ENCODE measurements around the gene CRCP. TPM values are rescaled to one million over a fixed set of nuclear protein-coding genes. Genes with fewer than 3 reads are reported as not detected.
"Not testable (repeated sequence)": the region's sequence is repeated elsewhere in the genome, so short reads cannot be mapped to it uniquely, and the experiment has no call there.

The CRCP gene
- polyA plus RNA-seq, 10 donors, result 17.5 to 25.1 (median 21.9) TPM

DNA sequence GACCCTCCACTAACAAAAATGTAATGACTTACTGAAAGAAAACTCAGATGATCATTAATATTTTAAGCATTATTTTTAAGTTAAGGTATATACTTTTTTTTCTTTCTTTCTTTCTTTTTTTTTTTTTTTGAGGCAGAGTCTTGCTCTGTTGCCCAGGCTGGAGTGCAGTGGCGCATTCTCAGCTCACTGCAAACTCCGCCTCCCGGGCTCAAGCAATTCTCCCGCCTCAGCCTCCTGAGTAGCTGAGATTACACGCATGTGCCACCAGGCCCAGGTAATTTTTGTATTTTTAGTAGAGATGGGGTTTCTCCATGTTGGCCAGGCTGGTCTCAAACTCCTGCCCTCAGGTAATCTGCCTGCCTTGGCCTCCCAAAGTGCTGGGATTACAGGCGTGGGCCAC is 12.5 kb upstream of the CRCP start:
- DNase-seq, result not testable (repeated sequence)

DNA sequence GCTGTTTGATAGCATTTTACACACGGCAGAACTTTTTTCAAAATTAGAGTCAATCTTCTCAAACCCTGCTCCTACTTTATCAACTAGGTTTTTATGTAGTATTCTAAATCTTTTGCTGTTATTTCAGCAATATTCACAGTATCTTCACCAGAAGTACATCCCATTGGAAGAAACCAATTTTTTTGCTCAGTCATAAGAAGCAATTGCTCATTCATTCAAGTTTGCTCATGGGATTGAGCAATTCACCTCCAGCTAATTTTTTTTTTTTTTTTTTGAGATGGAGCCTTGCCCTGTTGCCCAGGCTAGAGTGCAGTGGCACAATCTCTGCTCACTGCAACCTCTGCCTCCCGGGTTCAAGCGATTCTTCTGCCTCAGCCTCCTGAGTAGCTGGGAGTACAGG is 10.7 kb upstream of the CRCP start:
- not testable (repeated sequence) for DNase-seq

DNA sequence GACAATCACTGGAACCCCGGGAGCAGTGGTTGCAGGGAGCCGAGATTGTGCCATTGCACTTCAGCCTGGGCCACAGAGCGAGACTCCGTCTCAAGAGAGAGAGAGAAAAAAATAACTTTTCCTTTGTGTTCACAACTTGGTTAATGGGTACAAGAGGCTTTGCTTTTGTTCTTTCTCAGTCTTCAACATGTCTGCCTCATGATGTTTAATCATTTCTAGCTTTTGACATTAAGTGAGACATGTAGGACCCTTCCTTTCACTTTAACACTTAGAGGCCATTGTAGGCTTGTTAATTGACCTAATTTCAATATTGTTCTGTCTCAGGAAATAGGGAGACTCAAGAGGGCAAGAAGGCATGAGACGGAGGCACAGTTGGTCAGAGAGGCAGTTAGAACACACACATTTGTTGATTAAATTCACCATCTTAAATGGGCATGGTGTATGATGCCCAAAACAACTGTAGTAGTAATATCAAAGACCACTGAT is 9.3 kb upstream of the CRCP start:
- DNase-seq, result no peak

DNA sequence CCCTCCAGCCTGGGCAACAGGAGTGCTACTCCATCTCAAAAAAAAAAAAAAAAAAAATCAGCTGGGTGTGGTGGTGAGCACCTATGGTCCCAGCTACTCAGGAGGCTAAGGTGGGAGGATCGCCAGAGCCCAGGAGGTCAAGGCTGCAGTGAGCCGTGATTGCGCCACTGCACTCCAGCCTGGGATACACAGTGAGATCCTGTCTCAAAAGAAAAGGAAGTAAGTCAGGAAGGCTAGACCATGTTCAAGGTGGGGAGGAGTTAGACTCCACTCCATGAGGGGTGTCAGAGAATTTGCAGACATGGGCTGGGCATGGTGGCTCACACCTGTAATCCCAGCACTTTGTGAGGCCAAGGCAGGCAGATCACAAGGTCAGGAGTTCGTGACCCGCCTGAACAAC is 6.2 kb upstream of the CRCP start:
- DNase-seq, result not testable (repeated sequence)

DNA sequence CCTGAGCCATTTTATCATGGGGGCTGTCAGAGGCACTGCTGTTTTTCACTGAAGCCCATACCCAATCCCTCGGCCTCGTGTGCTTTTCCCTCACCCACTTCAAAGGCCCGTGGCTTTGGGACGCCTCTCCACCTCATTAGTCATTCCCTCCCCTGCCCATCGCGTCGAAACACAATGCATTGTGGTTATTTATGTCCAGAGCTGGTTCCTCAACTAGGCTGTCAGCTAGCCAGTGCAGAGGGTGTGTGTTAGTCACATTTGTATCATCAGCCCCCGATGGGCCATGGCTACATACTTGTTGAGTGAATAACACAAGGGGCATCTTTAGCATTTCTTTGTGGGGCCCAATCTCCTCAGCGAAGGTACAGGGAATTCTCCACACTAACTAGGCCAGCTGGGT is 3.8 kb upstream of the CRCP start:
- DNase-seq, result peak in 1 of 3 donors; percentile 88

DNA sequence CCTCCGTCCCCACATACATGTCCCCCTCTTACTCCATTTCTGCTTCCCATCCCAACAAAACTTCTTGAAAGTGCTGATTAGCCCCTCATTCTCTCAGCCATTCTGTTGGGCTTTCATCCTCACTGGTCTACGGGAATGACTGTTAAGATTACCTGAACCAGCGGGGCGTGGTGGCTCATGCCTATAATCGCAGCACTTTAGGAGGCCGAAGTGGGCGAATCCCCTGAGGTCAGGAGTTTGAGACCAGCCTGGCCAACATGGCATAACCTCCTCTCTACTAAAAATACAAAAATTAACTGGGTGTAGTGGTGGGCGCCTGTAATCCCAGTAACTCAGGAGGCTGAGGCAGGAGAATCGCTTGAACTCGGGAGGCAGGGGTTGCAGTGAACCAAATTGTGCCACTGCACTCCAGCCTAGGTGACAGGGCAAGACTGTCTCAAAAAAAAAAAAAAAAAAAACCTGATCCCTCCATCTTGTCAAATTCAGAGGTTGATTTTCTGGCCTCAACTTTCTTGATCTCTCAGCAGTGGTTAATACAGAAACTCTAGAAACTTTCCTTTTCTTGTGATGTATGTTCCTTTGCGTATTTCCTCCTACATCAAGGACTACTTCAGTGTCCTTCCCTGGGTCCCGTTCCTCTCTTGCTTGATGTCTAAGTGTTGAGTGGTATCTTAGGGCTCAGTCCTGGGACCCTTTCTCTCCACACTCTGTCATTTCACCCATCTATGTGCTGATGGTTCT is 2.2 kb downstream of the CRCP start:
- DNase-seq, result not testable (repeated sequence)

DNA sequence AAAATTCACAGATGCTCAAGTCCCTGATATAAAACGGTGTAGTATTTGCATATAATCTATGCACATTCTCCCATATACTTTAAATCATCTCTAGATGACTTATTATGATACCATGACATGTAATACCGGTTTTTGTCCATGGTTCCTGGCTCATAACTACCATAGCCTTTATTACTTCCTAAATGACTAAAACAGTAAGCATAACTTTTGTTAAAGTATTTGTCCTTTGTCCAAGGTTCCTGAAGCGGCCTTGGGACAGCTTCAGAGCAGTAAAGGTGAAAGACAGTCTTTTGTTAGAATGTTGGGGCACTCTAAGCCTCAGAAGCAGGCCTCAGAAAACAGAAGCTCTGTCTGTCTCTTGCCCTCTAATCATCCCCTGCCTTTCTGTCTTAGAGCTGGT is 4.0 kb downstream of the CRCP start:
- no peak for DNase-seq

DNA sequence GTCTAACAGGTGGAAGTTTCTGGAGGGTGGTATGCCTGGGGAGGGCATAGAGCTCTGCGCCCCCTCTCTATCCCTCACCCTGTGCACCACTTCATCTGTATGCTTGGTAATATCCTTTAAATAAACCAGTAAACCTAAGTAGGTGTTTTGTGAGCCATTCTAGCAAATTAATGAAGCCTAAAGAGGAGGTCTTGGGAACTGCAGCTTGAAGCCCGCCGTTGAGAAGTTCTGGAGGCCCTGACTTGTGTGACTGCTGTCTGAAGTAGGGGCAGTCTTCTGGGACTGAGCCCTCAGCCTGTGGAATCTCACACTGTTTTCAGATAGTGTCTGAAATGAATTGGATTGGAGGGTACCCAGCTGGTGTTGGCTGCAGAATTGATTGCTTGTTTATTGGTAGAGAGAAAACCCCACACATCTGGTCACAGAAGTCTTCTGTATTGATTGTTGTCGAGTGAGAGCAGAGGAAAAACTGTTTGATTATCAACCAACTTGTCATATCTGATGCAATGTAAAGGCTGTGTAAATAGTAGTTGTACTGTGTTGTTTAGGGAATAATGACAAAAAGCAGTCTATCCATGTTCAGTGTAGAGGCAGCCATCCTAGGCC is 4.7 kb downstream of the CRCP start:
- no peak for DNase-seq

DNA sequence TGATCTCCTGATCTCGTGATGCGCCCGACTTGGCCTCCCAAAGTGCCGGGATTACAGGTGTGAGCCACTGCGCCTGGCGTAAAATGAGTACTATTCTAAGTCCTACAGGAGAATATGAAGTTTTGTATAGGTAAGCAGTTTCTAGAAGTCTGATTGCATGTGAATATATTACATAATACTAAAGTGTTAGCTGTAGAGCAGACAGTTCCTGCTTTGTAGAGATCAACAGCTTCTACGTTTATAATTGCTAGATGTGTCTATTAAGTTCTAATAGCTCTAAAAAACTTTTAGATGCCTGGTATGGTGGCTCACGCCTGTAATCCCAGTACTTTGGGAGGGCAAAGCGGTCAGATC is 8.5 kb downstream of the CRCP start:
- DNase-seq, result no peak

DNA sequence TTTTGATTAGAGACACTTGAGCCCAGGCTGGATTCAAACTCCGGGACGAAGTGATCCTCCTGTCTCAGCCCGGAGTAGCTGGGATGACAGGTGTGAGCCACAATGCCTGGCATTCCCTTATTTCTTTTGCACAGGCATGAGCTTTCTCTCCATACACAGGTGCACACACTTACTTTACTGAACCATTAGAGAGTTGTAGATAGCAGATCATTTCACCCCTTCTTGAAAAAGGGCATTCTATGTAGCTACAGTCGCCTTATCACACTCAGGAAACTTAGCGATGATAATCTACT is 9.9 kb downstream of the CRCP start:
- DNase-seq, result not testable (repeated sequence)

DNA sequence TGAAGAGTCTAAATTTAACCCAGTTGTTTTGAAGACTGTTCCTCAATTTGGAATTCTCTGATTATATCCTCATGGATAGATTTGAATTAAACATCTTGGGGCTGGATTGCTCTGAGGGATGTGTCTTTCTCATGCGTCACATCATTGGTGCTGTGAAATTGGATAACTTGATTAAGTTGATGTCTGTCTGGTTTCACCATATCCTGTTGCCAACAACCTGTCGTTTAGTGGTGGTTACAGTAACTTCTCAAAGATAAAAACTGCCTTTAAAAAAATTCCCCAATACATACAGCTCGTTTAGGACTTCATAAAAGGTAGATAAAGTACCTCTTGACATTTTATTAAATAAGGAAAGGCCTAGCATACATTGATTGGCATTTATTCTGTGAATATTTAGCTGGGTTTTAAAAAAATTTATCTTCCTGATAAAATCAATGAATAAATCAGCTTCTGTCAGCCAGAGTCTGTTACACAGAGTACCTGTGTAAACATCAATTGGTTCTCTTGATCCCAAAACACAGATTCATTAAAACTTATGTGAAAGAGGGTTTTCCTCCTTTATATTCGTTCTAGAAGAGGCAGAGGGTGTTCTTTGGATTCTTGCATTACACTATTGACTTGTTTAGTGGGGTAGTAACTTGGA is 10.5 kb downstream of the CRCP start:
- no peak for DNase-seq

DNA sequence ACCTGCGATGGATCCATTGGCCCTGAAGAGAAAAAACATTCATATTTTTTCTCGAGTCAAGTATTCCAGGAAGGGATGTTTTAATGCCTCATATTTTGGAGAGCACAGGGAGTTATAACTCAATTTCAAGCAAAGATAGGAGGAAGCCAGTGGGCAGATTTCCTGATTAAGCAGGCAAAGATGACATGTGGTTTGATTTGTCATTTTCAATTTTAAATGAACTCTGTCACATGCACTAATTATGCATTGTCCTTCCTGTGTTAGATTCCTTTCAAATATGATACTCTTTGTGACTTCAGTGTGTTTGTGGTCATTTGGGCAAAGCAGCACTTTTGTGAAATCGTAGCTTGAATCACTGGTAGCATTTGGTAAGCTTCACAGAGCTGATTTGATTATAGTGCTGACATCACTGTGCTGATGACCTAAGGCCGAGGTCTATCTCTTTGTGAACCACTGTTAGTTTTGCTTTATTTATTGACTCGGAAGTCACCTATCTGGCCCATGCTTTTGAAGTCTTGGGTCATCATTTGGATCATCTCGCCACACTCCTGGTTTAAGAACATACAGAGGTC is 11.2 kb downstream of the CRCP start:
- DNase-seq, result not testable (repeated sequence)

DNA sequence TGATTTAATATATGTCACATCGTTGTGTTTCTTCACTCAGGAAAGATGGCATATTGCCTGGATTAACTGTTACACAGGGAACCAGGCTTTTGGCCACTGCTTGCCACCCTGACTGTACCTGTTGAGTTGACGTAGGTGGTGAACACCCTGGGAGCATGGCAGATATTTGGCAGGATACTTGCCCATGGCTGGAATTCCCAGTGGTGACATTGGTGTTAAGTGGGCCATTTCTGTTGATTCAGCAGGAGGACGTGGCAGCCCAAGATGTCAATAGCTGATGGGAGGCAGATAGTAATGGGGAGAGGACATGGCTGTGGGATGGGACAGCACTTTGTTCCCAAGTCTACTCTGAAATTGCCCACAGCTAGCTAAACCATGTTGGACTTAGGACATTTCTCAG is 12.5 kb downstream of the CRCP start:
- not testable (repeated sequence) for DNase-seq

DNA sequence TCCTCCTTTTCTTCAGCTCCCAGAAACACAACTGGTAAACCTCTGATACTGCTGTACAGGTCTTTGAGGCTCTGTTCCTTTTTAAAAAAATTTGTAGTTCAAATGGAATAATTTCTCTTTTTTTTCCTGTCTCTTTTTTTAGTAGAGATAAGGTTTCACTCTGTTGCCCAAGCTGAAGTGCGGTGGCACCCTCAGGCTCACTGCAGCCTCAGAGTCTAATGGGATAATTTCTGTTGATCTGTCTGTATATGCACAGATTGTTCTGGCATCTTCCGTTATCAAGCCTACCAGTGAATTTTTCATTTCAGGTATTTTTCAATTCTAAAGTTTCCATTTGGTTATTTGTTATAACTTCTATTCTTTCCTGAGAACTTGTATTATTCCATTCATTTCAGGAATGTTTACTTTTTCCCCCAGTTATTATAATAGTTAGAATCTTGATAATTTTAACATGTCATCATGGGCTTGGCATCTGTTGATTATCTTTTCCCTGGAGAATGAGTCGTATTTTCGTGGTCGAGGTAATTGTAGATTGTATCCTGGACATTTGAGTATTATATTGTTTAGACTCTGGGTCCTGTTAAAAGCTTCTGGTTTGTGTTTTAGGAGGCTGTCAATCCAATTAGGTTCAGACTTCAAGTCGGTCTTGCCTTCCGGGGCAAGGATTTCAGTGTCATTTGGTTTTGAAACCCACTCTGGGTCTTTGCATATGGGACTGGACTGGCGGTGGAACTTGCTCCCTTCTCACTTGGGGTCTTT is 24.5 kb downstream of the CRCP start:
- DNase-seq, result no peak

DNA sequence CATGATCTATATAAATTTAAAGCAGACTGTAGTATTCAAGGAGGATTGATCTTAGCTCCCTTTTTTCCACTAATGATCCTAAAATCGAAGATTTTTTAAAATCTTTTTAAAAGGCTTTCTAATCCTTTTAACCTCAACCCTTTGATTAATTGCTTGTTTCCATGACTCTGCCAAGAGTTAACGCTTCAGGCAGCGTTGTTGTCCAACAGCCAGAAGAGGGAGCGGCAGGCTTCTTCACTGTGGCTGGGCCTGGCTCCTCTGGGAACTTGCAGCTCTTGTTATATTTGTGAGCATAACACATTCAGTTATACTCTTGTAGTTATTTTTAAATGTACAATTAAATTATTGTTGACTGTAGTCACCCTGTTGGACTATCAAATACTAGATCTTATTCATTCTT is 26.3 kb downstream of the CRCP start:
- peak; percentile 71 to 87 (median 73) for DNase-seq

DNA sequence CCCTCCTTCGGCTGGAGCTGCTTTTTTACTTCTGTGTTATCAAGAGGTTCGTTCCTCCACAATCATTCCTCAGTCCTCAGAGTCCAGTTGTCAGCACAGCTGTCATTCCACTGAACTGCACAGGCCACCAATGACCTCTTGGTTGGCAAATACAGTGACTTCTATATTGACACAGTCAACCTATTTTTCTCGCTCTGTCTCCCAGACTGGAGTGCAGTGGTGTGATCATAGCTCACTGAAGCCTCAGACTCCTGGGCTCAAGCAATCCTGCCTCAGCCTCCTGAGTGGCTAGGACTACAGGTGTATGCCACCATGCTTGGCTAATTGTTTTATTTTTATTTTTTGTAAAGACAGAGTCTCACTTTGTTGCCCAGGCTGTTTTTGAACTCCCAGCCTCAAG is 27.7 kb downstream of the CRCP start:
- DNase-seq, result no peak

DNA sequence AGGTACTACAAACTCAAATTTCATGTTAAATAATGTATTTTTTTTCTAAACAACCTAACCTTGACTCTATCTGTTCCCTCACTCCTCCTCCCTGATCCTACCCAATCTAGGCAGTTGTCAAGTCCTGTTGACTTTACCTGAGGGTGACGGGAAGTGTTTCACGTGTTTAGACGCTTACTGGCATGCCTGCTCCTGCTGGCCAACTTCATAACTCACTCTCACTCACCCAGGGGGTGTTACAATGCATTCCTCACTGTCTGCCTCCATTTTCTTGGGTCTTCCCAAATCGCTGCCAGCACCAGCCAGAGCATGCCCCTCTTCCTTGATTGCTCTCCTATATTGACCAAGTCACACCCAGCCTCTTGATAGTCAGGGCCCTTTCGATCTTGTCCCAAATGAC is 28.3 kb downstream of the CRCP start:
- DNase-seq, result no peak

DNA sequence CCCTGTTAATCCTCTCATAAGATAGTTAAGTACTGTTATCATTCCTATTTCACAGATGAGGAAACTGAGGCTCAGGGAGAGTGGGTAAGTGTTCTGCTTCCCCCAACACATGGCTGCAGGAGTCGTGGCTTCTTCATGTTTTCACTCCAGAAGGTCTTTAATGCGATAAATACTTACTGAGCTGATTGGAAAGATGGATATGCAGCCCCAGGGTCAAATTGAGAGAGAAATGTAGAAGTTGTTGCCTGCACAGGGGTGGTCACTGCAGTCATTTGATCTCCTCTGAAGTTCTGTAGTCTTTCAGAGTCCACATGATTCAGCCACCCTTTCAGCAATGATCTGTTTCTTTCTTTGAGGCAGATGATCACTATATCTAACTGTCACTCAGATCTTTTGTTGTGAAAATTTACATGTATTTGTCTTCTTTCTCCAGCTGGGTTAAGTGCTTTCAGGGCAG is 29.3 kb downstream of the CRCP start:
- no peak for DNase-seq

DNA sequence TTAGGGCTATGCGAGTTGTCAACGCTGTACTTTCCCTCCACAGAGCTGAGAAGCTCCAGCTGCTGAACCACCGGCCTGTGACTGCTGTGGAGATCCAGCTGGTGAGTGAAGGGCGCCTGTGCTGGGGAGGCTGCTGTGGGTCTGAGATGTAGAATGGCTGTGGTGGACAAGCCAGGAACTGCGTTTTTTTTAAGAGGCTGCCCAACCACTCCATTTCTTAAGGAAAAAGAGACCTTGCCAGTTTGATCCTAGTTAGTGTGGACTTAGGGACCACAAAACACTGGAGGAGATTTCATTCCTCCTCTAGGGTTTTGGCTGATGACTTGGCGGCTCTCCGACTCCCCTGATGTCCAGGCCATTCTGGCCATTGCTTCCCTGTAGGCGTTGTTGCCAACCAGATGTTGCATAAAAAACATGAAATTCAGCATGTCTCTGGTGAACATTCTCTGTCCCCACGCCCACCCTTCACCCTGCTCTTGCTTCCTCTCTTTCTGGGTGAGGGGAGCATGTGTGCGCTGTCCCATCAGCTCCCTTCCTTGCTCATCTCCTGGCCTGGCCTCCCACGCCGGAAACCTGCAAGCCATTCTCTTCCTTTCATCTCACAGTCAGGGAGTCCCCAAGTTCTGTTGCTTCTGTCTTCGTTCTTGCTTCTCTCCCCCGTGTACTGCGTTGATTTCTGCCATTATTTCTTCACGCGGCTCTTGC is 30.9 kb downstream of the CRCP start:
- DNase-seq, result peak in 2 of 3 donors; percentile 51 to 77

DNA sequence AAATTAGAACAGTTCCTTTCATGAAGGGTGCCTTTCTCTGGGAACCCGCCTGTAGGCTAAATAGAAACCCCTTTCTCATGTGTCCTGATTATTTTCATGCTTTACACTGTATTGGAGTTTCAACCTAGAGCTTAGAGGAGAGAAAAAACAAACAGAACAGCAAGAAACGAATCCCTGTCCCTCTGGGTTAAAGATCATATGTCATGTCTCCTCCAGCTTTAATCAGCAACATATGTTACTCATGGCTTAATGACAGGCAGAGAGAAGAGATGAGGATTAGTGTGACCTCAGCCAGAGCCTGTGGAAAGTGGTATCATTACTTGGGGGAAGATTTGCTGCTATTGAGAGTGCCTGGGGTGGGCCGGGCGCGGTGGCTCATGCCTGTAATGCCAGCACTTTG is 32.1 kb downstream of the CRCP start:
- peak; percentile 73 to 86 (median 73) for DNase-seq

DNA sequence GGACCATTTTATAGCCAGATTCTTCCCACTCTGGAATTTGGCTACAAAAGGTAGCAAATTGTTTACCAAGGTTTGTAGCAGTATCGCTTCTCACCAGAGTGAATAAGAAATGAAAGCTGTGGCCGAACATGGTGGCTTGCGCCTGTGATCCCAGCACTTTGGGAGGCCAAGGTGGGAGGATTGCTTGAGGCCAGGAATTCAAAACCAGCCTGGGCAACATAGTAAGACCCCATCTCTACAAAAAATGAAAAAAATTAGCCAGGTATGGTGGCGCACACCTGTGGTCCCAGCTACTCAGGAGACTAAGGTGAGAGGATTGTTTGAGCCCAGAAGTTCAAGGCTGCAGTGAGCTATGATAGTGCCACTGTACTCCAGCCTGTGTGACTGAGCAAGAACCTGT is 33.0 kb downstream of the CRCP start:
- not testable (repeated sequence) for DNase-seq
